MM.1S (cell line): ENCODE results near the gene FOXN1.

ENCODE experiments used
- DNase-seq: peaks from one replicate; pipeline ENCODE4 v3.0.0-alpha.2; 2015
- H2AFZ ChIP-seq: fragments of 300-600 bp; sonication (generic); 2 replicates; pipeline ENCODE4 v1.6.0; 2016; ENCODE audit warnings: antibody characterized with exemption, low read length
- H3F3A ChIP-seq: fragments of 300-600 bp; sonication (generic); 2 replicates; pipeline ENCODE4 v1.6.1; 2016; ENCODE audit warnings: mild to moderate bottlenecking, antibody characterized with exemption, low read length, moderate library complexity, mixed read lengths; ENCODE audit not compliant: insufficient read depth
- H3K27ac ChIP-seq: fragments of 300-600 bp; sonication (generic); 2 replicates; pipeline ENCODE4 v1.5.1; 2016; ENCODE audit warnings: mild to moderate bottlenecking, low read length
- H3K27me3 ChIP-seq: fragments of 300-600 bp; sonication (generic); replicated peaks from 2 replicates; pipeline ENCODE4 v1.6.0; 2016; ENCODE audit warnings: low read length; ENCODE audit not compliant: insufficient read depth
- H3K36me3 ChIP-seq: fragments of 300-600 bp; sonication (generic); replicated peaks from 2 replicates; pipeline ENCODE4 v1.6.1; 2016; ENCODE audit warnings: mild to moderate bottlenecking, low read length, mixed read lengths; ENCODE audit not compliant: insufficient read depth
- H3K4me1 ChIP-seq: fragments of 300-600 bp; sonication (generic); 2 replicates; pipeline ENCODE4 v1.6.1; 2016; ENCODE audit warnings: low read length, mixed read lengths
- H3K4me2 ChIP-seq: fragments of 300-600 bp; sonication (generic); 2 replicates; pipeline ENCODE4 v1.6.0; 2016; ENCODE audit warnings: low read depth, low read length
- H3K4me3 ChIP-seq: fragments of 300-600 bp; sonication (generic); 2 replicates; pipeline ENCODE4 v1.5.1; 2016; ENCODE audit warnings: low read length, mixed read lengths
- H3K79me2 ChIP-seq: fragments of 300-600 bp; sonication (generic); 2 replicates; pipeline ENCODE4 v1.6.1; 2016; ENCODE audit warnings: mixed run types, low read length, mixed read lengths
- H3K9ac ChIP-seq: fragments of 300-600 bp; sonication (generic); 2 replicates; pipeline ENCODE4 v1.6.1; 2016; ENCODE audit warnings: low read length, mixed read lengths
- H3K9me2 ChIP-seq: fragments of 300-600 bp; sonication (generic); replicated peaks from 2 replicates; pipeline ENCODE4 v1.6.1; 2016; ENCODE audit warnings: mild to moderate bottlenecking, low read length, mixed read lengths; ENCODE audit not compliant: insufficient read depth
- H3K9me3 ChIP-seq: fragments of 300-600 bp; sonication (generic); replicated peaks from 2 replicates; pipeline ENCODE4 v1.6.1; 2016; ENCODE audit warnings: mild to moderate bottlenecking, low read length, mixed read lengths; ENCODE audit not compliant: insufficient read depth
- H4K20me1 ChIP-seq: fragments of 300-600 bp; sonication (generic); 2 replicates; pipeline ENCODE4 v1.6.1; 2016; ENCODE audit warnings: mild to moderate bottlenecking, low read length, moderate library complexity, mixed read lengths; ENCODE audit not compliant: insufficient read depth
- EZH2 ChIP-seq: fragments of 300-600 bp; sonication (generic); optimal IDR thresholded peaks from 2 replicates; pipeline ENCODE3; 2017; ENCODE audit warnings: low read depth, mild to moderate bottlenecking, antibody characterized with exemption, low read length, mixed read lengths
- EZH2phosphoT487 ChIP-seq: fragments of 300-600 bp; sonication (generic); IDR thresholded peaks from 2 replicates; pipeline ENCODE4 v1.6.1; 2018; ENCODE audit warnings: antibody characterized with exemption, low read length
- TF ChIP-seq, protein P1 (sequence below): fragments of 300-600 bp; sonication (generic); IDR thresholded peaks from 2 replicates; pipeline ENCODE4 v1.5.1; 2016; ENCODE audit warnings: antibody characterized with exemption, low read length, mixed read lengths

The FOXN1 gene

DNA sequence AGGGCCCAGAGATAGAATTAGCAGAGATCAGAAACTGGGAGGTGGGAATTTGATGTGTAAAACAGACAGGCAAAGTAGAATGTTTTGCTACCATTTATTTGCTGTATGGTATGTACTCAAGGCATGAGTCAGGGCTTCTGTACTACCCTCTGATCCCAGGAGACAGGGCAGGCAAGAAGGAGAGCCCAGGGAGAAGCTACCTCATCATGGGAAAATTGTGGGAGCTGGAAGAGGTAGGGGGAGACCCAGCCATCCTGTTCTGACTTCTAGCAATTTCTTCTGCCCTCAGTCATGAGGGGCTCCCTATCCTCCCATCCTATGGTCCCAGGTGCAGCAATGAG, 66.9 kb downstream of the FOXN1 start:
- no peak overlapping the region for H3K4me2 ChIP-seq
- no peaks in the 10 kb centered on the region for H3K27me3 ChIP-seq
- H2AFZ ChIP-seq: no peak overlapping the region
- no peaks in the 10 kb centered on the region; the same call in 1 of the 2 replicates for H4K20me1 ChIP-seq
- H3K36me3 ChIP-seq: no peaks in the 10 kb centered on the region
- no peak overlapping the region for H3K27ac ChIP-seq
- no peak overlapping the region for H3K4me3 ChIP-seq
- no peak overlapping the region for H3K9ac ChIP-seq
- no peaks in the 10 kb centered on the region for H3K9me2 ChIP-seq
- H3F3A ChIP-seq: 0 out of 2 replicates have a peak, but pooled peaks cover 21% of the 10 kb centered on the region
- no peak for TF ChIP-seq EZH2phosphoT487
- TF ChIP-seq EZH2: no peak
- TF ChIP-seq, protein P1, sequence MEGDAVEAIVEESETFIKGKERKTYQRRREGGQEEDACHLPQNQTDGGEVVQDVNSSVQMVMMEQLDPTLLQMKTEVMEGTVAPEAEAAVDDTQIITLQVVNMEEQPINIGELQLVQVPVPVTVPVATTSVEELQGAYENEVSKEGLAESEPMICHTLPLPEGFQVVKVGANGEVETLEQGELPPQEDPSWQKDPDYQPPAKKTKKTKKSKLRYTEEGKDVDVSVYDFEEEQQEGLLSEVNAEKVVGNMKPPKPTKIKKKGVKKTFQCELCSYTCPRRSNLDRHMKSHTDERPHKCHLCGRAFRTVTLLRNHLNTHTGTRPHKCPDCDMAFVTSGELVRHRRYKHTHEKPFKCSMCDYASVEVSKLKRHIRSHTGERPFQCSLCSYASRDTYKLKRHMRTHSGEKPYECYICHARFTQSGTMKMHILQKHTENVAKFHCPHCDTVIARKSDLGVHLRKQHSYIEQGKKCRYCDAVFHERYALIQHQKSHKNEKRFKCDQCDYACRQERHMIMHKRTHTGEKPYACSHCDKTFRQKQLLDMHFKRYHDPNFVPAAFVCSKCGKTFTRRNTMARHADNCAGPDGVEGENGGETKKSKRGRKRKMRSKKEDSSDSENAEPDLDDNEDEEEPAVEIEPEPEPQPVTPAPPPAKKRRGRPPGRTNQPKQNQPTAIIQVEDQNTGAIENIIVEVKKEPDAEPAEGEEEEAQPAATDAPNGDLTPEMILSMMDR: no peak
- H3K9me3 ChIP-seq: no peaks in the 10 kb centered on the region
- H3K79me2 ChIP-seq: peaks cover 32% of the 10 kb centered on the region
- no peak for DNase-seq
- H3K4me1 ChIP-seq: peaks cover 15% of the 10 kb centered on the region

GRCh38 chr17:28573521-28573920, 67.4 kb downstream of the FOXN1 start:
- no peaks in the 10 kb centered on the region for H3K9me3 ChIP-seq
- H2AFZ ChIP-seq: no peak overlapping the region
- no peak for DNase-seq
- H3K27ac ChIP-seq: no peak overlapping the region
- no peak overlapping the region for H3K4me3 ChIP-seq
- H3K4me1 ChIP-seq: peaks cover 15% of the 10 kb centered on the region
- H3K27me3 ChIP-seq: no peaks in the 10 kb centered on the region
- H3K79me2 ChIP-seq: peaks cover 28% of the 10 kb centered on the region
- H3K9ac ChIP-seq: no peak overlapping the region
- H3F3A ChIP-seq: 0 out of 2 replicates have a peak, but pooled peaks cover 23% of the 10 kb centered on the region
- H4K20me1 ChIP-seq: no peaks in the 10 kb centered on the region; the same call in 1 of the 2 replicates
- no peaks in the 10 kb centered on the region for H3K36me3 ChIP-seq
- no peak overlapping the region for H3K4me2 ChIP-seq
- TF ChIP-seq, protein P1: no peak
- TF ChIP-seq EZH2: no peak
- TF ChIP-seq EZH2phosphoT487: no peak
- no peaks in the 10 kb centered on the region for H3K9me2 ChIP-seq

- H3F3A ChIP-seq: 0 out of 2 replicates have a peak, but pooled peaks cover 23% of the 10 kb centered on the region
- H3K4me3 ChIP-seq: no peak overlapping the region
- H3K9me3 ChIP-seq: no peaks in the 10 kb centered on the region
- H3K79me2 ChIP-seq: peaks cover 23% of the 10 kb centered on the region
- H4K20me1 ChIP-seq: no peaks in the 10 kb centered on the region; the same call in 1 of the 2 replicates
- TF ChIP-seq EZH2phosphoT487: no peak
- TF ChIP-seq EZH2: no peak
- TF ChIP-seq, protein P1: no peak
- no peaks in the 10 kb centered on the region for H3K9me2 ChIP-seq
- H3K27ac ChIP-seq: no peak overlapping the region
- H3K27me3 ChIP-seq: no peaks in the 10 kb centered on the region
- peaks cover 15% of the 10 kb centered on the region for H3K4me1 ChIP-seq
- H2AFZ ChIP-seq: no peak overlapping the region
- H3K36me3 ChIP-seq: no peaks in the 10 kb centered on the region
- no peak overlapping the region for H3K4me2 ChIP-seq
- no peak overlapping the region for H3K9ac ChIP-seq
- no peak for DNase-seq
Observed at GRCh38 chr17:28573966-28574480, 67.9 kb downstream of the FOXN1 start.
